Heart left ventricle (tissue), 16 donors: ENCODE measurements around the gene ECI1. TPM values are rescaled to one million over a fixed set of nuclear protein-coding genes. Genes with fewer than 3 reads are reported as not detected.

Experiments
- ATAC-seq, 4 donors: fragments of 200-7000 bp; cut with Tn5 transposase; one replicate each; pipeline ENCODE4 v1.9.1; 2020 to 2022; ENCODE audit warnings: moderate library complexity in 4 of 4, mild to moderate bottlenecking in 3 of 4, moderate number of reproducible peaks in 1 of 4
- DNase-seq, 5 donors: peaks; one replicate each; pipeline ENCODE4 v3.0.0-alpha.2; 2020
- H3K27ac ChIP-seq, 12 donors: fragments of 200-600 bp; sonication (generic) in 4 of 12; one replicate each; pipeline versions ENCODE4 v1.5.0 to v1.8.0; 2016 to 2022; ENCODE audit warnings: mild to moderate bottlenecking in 2 of 12
- H3K27me3 ChIP-seq, 9 donors: fragments of 200-600 bp; sonication (generic) in 2 of 9; one replicate each; pipeline versions ENCODE4 v1.5.1 to v1.8.0; 2016 to 2022; ENCODE audit warnings: mild to moderate bottlenecking in 3 of 9
- H3K36me3 ChIP-seq, 9 donors: fragments of 200-600 bp; sonication (generic) in 2 of 9; one replicate each; pipeline versions ENCODE4 v1.5.0 to v1.8.0; 2018 to 2022; ENCODE audit warnings: mild to moderate bottlenecking in 2 of 9
- H3K4me1 ChIP-seq, 12 donors: fragments of 200-600 bp; sonication (generic) in 4 of 12; one replicate each; pipeline versions ENCODE4 v1.5.0 to v1.8.0; 2016 to 2022; ENCODE audit warnings: mild to moderate bottlenecking in 3 of 12
- H3K4me3 ChIP-seq, 12 donors: fragments of 200-600 bp; sonication (generic) in 4 of 12; one replicate each; pipeline versions ENCODE4 v1.5.0 to v1.8.0; 2017 to 2022; ENCODE audit warnings: mild to moderate bottlenecking in 9 of 12, moderate library complexity in 4 of 12
- H3K9me3 ChIP-seq, 12 donors: fragments of 200-600 bp; sonication (generic) in 4 of 12; one replicate each; pipeline versions ENCODE4 v1.5.0 to v1.8.0; 2016 to 2022; ENCODE audit warnings: mild to moderate bottlenecking in 1 of 12
- CTCF ChIP-seq, 12 donors: fragments of 200-600 bp; sonication (generic) in 4 of 12; IDR thresholded peaks; one replicate each; pipeline versions ENCODE4 v1.5.0 to v1.8.0; 2018 to 2022; ENCODE audit warnings: antibody characterized with exemption in 12 of 12, mild to moderate bottlenecking in 5 of 12
- POLR2A ChIP-seq, 2 donors: fragments of 450-650 bp; IDR thresholded peaks; one replicate each; pipeline ENCODE4 v1.6.1; 2017; ENCODE audit warnings: antibody characterized with exemption in 2 of 2, mild to moderate bottlenecking in 2 of 2, moderate library complexity in 2 of 2
- WGBS, 4 donors: extraction: QIAGEN DNeasy Blood & Tissue Kit in 2 of 4; methylation state at CpG; one replicate each; pipeline versions ENCODE4 v1.1.5 to v1.1.7; 2013 to 2018; 5-methylcytosine and 5-hydroxymethylcytosine counted together
- intact Hi-C, 10 donors: fragments of 100-400 bp; cut with DNase I; formaldehyde crosslinking; loops; one replicate each; pipeline versions ENCODE4 v1.11.1 to v1.14.2; 2022
- polyA plus RNA-seq, 2 donors: library from polyadenylated mRNA; stranded (reverse); fragments of 200-250 nt; gene quantifications; one replicate each; pipeline ENCODE4 v1.2.3, GENCODE V29; 2013
- total RNA-seq, 9 donors: library from RNA; depleted of rRNA in 2 of 9; stranded (reverse); fragments of >200 nt in 2 of 9; fragmentation: NEBNext Ultra II Directional in 3 of 9; extraction: Animal tissue kit (Norgen Biotek cat#: 25700) in 3 of 9; gene quantifications; one replicate each; pipeline versions ENCODE4 v1.1.0 to v1.2.4, GENCODE V29; 2016 to 2023
- donor health status: ischemic (EF 13 %, LVEDD 7.1; RV severe dilation, severe dysfunction).
- donor health status: healthy with polysubstance abuse.
- donor health status: DM: no; HTN: yes; CAD: no.
- donor health status: DM: no; HTN: no; CAD: no.
- donor health status: ischemic (EF 25% LVEDD 6.9; RV normal size, moderate dysfunction).
- donor health status: ischemic (EF 25% LVEDD 5.7; RV mildly dilated, moderate dysfunction).
- donor health status: healthy.
- donor health status: DM: yes; HTN: yes; CAD: no.
- donor health status: ischemic (EF 35%, LVEDD 5.7; RV mildly dilated, moderate dysfunction).
- donor health status: nonischemic (EF 11% LVEDD 7.7; RV severe dilation, severe dysfunction).
- donor health status: DM: yes; HTN: yes; CAD: no.
- donor health status: PGD.
- donor health status: ischemic (EF 29% LVEDD 5.4; RV normal size, mild dysfunction).
- donor health status: nonischemic (EF 23%, LVEDD 6.1; RV moderate dilation, normal function).

Gene ECI1
- total and polyA plus RNA-seq, 11 donors: 84.6 to 340 (median 143) TPM

- DNase-seq (no peak), ATAC-seq (no peak)
- Histone ChIP-seq H3K36me3 (no peaks in the 10 kb centered on the region), H3K4me1 (peaks cover 0 to 19% (median 8%) of the 10 kb centered on the region in 12 donors), H3K27me3 (peaks cover 8 to 45% (median 23%) of the 10 kb centered on the region in 9 donors), H3K4me3 (peak overlapping the region in 8 of 12 donors; percentile 4 to 63 (median 34)), H3K27ac (no peak overlapping the region), H3K9me3 (no peaks in the 10 kb centered on the region)
- TF ChIP-seq CTCF (IDR thresholded peaks at IDR 0.05) (no peak), POLR2A (IDR thresholded peaks at IDR 0.05) (no peak)
- intact Hi-C loops: loop anchor here in 1 of 10 donors (10.0 kb wide), 1 partner anchor 298 kb away; no protein-coding TSS in a partner anchor
- WGBS, 4 donors: 11 to 40% (median 28%) methylated on average over 16 to 32 of the region's 32 CpGs
These were observed 54.3 kb downstream of the ECI1 start for GRCh38 chr16:2196981-2197511.

DNA sequence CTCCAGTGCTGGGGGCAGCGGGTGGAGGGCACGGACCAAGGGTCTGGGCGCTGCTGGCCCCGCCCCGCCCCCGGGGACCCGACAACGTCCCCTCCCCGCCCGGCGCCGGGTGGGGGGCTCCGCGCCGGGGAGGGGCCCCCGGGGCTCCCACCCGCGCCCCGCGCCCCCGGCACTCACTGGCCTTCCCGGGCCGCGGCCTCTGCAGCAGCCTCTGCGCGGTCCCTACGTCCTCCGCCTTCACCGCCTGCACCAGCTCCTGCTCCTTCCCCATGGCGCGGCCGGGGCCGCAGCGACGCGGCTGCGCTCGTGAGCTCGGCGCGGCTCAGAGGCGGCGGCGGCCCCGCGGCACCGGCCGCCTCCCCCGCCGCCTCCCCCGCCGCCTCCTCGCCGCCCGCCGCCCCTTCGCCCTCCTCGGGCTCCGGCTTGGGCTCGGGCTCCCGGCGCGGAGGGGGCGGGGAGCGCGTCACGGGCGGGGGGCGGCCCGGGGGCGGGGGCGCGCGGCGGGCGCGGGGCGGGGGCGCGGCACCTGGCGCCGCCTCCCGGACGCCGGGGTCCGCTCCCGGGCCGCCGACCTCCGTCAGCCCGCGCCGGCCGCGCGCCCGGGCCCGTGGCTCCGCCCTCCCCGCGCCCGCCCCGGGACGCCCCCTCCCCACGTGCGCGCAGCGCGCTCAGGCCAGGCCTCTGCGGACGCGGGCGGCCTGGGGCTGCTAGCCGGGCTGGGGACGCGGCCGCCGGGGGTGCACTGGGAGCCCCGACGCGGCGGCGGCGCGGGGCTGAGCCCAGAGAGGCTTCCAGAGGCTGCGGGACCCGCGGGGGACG, 55.0 kb downstream of the ECI1 start, which contains the start of gene CASKIN1:
CASKIN1 (minus strand) TSS at position 444 of the 819 bp plus-strand sequence; CDS start at position 271, 173 bp downstream.
- peak in 1 of 4 donors; percentile 27 for ATAC-seq

DNA sequence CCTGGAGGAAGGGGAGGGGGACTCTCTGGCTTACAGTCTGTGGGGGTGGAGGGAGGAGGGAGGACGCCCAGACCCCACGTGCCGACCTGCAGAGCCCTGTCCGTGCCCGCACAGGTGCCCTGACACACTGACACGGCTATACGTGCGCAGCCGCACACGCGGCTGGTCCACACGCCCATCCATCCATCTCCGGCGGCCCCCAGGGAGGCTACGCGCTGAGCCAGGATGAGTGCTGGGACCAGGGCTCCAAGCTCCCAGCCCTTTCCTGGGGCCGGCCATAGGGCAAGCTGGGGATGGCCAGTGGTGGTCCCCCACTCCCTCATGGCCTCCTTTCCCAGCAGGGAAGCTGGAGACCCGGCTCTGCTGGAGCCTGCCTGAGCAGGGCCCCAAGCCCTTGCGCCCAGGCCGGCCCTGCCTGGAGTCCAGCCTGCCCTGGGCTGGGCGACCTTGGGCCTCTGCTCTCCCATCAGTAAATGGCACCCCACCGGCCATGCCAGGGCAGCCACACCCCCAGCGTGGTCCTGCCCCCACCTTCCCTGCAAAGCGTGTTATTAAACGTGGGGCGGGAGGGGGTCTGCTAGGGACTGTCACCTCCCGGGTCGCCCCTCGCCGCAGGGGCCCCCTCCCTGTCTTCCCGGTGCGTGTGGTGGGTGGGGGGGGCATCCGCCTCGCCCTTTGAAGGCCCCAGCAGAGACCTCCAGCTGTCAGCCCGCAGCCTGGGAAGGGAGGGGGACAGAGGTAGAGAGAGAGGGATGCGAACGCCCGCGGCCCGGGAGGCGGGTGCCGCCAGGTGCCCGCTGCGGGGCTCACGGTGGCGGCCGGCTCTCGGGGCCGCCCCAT, 55.8 kb downstream of the ECI1 start:
- TF ChIP-seq POLR2A (IDR thresholded peaks at IDR 0.05) (no peak), CTCF (IDR thresholded peaks at IDR 0.05) (no peak)
- Histone ChIP-seq H3K4me3 (peak overlapping the region; percentile 12 to 63 (median 38)), H3K36me3 (no peaks in the 10 kb centered on the region), H3K4me1 (peaks cover 0 to 24% (median 8%) of the 10 kb centered on the region in 12 donors), H3K27me3 (peaks cover 8 to 45% (median 23%) of the 10 kb centered on the region in 9 donors), H3K27ac (no peak overlapping the region), H3K9me3 (no peaks in the 10 kb centered on the region)
- intact Hi-C loops: loop anchor here in 1 of 10 donors (10.0 kb wide), 1 partner anchor 299 kb away; no protein-coding TSS in a partner anchor
- 5 to 10% (median 7%) methylated on average over 2 to 49 of the region's 49 CpGs for WGBS, 4 donors
- DNase-seq (no peak), ATAC-seq (peak in 1 of 4 donors; percentile 3)

More for the DNA sequence above, 55.0 kb downstream of the ECI1 start, which contains the start of gene CASKIN1:
- peaks cover 0 to 22% (median 8%) of the 10 kb centered on the region in 12 donors for H3K4me1 ChIP-seq
- H3K9me3 ChIP-seq: no peaks in the 10 kb centered on the region
- TF ChIP-seq CTCF (IDR thresholded peaks at IDR 0.05) (no peak), POLR2A (IDR thresholded peaks at IDR 0.05) (no peak)
- intact Hi-C loops: loop anchor here in 1 of 10 donors (10.0 kb wide), 1 partner anchor 298 kb away; no protein-coding TSS in a partner anchor
- H3K36me3 ChIP-seq: no peaks in the 10 kb centered on the region
- H3K27ac ChIP-seq: no peak within 1 kb of the TSS
- H3K4me3 ChIP-seq: peak within 1 kb of the TSS; percentile 12 to 63 (median 38)
- peaks cover 8 to 45% (median 23%) of the 10 kb centered on the region in 9 donors for H3K27me3 ChIP-seq
- no peak for DNase-seq
- 0 to 4% (median 1%) methylated on average over 17 to 129 of the region's 129 CpGs for WGBS, 4 donors
